LNCaP clone FGC (cell line): ENCODE measurements around the gene ATP8B2.

Experiments
- DNase-seq: peaks from one replicate; pipeline ENCODE4 v3.0.0-alpha.2; 2011; ENCODE audit warnings: low read depth
- H3K4me3 ChIP-seq: 2 replicates; pipeline ENCODE4 v1.5.1; 2011; ENCODE audit warnings: mild to moderate bottlenecking, low read depth, low read length, control low read depth
- TF ChIP-seq, protein P1 (sequence below): IDR thresholded peaks from 2 replicates; pipeline ENCODE4 v1.5.1; 2012; ENCODE audit warnings: mild to moderate bottlenecking; ENCODE audit not compliant: control insufficient read depth, insufficient read depth; ENCODE audit errors: extremely low read depth

The ATP8B2 gene

DNA sequence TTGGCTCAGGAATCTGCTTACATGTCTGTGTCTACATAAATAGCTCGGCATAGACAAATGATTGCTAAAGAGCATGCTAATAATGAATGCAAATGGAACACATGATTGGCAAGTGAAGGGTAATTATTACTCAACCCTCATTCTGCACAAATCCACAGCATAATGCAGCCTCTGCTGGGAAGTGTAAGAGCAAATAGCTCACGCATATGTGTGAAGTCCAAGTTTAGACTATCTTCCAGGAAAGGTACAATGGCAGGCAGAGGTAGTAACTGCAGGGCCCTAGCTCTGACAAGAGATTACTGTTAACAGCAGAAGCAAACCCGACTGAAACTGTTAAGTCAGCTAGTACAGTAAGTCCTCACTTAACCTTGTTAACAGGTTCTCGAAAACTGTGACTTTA lies 72.8 kb downstream of the ATP8B2 start:
- no peak for DNase-seq
- H3K4me3 ChIP-seq: no peak overlapping the region
- TF ChIP-seq, protein P1, sequence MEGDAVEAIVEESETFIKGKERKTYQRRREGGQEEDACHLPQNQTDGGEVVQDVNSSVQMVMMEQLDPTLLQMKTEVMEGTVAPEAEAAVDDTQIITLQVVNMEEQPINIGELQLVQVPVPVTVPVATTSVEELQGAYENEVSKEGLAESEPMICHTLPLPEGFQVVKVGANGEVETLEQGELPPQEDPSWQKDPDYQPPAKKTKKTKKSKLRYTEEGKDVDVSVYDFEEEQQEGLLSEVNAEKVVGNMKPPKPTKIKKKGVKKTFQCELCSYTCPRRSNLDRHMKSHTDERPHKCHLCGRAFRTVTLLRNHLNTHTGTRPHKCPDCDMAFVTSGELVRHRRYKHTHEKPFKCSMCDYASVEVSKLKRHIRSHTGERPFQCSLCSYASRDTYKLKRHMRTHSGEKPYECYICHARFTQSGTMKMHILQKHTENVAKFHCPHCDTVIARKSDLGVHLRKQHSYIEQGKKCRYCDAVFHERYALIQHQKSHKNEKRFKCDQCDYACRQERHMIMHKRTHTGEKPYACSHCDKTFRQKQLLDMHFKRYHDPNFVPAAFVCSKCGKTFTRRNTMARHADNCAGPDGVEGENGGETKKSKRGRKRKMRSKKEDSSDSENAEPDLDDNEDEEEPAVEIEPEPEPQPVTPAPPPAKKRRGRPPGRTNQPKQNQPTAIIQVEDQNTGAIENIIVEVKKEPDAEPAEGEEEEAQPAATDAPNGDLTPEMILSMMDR: no peak

DNA sequence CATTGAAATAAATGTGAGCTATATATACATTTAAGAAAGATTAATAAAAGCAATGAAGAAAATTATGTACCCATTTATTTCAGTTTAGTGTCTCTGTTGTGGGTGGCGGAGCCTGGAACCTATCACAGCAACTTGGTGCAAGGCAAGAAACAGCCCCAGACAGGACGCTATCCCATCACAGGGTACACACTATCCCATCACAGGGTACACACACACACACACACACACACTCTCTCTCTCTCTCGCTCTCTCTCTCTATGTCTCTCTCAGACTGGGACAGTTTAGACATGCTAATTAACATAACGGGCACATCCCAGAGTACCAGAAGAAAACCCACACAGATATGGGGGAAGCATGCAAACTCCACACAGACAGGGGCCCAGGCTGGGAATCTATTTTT lies 73.4 kb downstream of the ATP8B2 start:
- H3K4me3 ChIP-seq: no peak overlapping the region
- no peak for DNase-seq
- TF ChIP-seq, protein P1: no peak

DNA sequence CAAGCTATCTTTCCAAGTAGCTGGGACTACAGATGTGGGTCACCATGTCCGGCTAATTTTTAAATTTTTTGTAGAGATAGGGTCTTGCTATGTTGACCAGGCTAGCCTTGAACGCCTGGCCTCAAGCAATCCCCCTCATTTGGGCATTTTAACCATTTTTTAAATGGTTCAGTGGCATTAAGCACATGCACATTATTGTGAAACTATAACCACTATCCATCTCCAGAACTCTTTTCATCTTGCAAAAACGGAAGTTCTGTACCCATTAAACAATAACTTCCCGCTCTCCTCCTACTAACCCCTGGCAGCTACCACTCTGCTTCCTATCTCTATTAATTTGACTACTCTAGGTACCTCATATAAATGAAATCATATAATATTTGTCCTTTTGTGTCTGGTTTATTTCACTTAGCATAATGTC lies 75.1 kb downstream of the ATP8B2 start:
- no peak overlapping the region for H3K4me3 ChIP-seq
- TF ChIP-seq, protein P1: no peak
- no peak for DNase-seq
